ENCODE data around the gene RARG. TPM values are rescaled to one million over a fixed set of nuclear protein-coding genes. Genes with fewer than 3 reads are reported as not detected.

RARG gene
- total RNA-seq, 4 donors from 2014 or later = 2.6 to 15.4 (median 7.6) TPM; not detected in 1

- Histone ChIP-seq H3K4me1 (peaks cover 0 to 12% (median 8%) of the 10 kb centered on the region in 4 donors), H3K27ac (peak within 1 kb of the TSS; percentile 49 to 73 (median 52)), H3K4me3 (peak within 1 kb of the TSS; percentile 33 to 79 (median 58)), H3K27me3 (no peaks in the 10 kb centered on the region), H3K9me3 (no peaks in the 10 kb centered on the region), H3K36me3 (no peaks in the 10 kb centered on the region)
- DNase-seq = peak; percentile 76
- in situ Hi-C loops (cut with MboI; ENCODE audit: low pct_ligation_motif_present in 1 of 4, low pct_unique_long_range_greater_than_20kb in 1 of 4, low sequenced_read_pairs in 3 of 4) = no loop called here
- no peak for TF ChIP-seq POLR2A (IDR thresholded peaks at IDR 0.05)
- TF ChIP-seq EP300 (IDR thresholded peaks at IDR 0.05; ENCODE audit: low read depth) = no peak
- TF ChIP-seq CTCF (IDR thresholded peaks at IDR 0.05) = peak in 2 of 5 experiments; percentile 26 to 36
- peak in 1 of 3 donors; percentile 16 for TF ChIP-seq POLR2AphosphoS5 (IDR thresholded peaks at IDR 0.05)
- WGBS, 2 donors (ENCODE audit: low coverage in 1 of 2) = 0% methylated on average over 57 of the region's 58 CpGs; no CpG with 5 or more reads in 1 of the 2 donors
- intact Hi-C loops (cut with DNase I; ENCODE audit: low total_unique reads) = no loop called here
Measured at GRCh38 chr12:53267999-53268629, 36.1 kb upstream of the RARG start, which contains the start of gene ESPL1. Gene ESPL1 (plus strand): TSS chr12:53268299. CDS start chr12:53268767, 468 bp downstream.

- no peaks in the 10 kb centered on the region for H3K36me3 ChIP-seq
- TF ChIP-seq POLR2A (IDR thresholded peaks at IDR 0.05) = no peak
- TF ChIP-seq CTCF (IDR thresholded peaks at IDR 0.05) = no peak
- no peak for TF ChIP-seq EP300 (IDR thresholded peaks at IDR 0.05; ENCODE audit: low read depth)
- TF ChIP-seq POLR2AphosphoS5 (IDR thresholded peaks at IDR 0.05) = no peak
- WGBS, 2 donors (ENCODE audit: low coverage in 1 of 2) = 41 to 52% methylated on average over 9 to 18 of the region's 18 CpGs
- peaks cover 0 to 12% (median 8%) of the 10 kb centered on the region in 4 donors for H3K4me1 ChIP-seq
- H3K9me3 ChIP-seq = no peaks in the 10 kb centered on the region
- DNase-seq = no peak
- H3K4me3 ChIP-seq = peak overlapping the region; percentile 33 to 79 (median 58)
- intact Hi-C loops (cut with DNase I; ENCODE audit: low total_unique reads) (no loop called here), in situ Hi-C loops (cut with MboI; ENCODE audit: low pct_ligation_motif_present in 1 of 4, low pct_unique_long_range_greater_than_20kb in 1 of 4, low sequenced_read_pairs in 3 of 4) (no loop called here)
- peak overlapping the region; percentile 49 to 73 (median 52) for H3K27ac ChIP-seq
- no peaks in the 10 kb centered on the region for H3K27me3 ChIP-seq
Measured at GRCh38 chr12:53267306-53267998, 35.4 kb upstream of the RARG start.

GRCh38 chr12:53265783-53266182 is 33.8 kb upstream of the RARG start:
- Histone ChIP-seq H3K9me3 (no peaks in the 10 kb centered on the region), H3K27me3 (no peaks in the 10 kb centered on the region), H3K4me1 (peaks cover 0 to 12% (median 8%) of the 10 kb centered on the region in 4 donors), H3K4me3 (no peak overlapping the region), H3K27ac (no peak overlapping the region), H3K36me3 (no peaks in the 10 kb centered on the region)
- 84 to 100% methylated on average over 2 of the region's 2 CpGs for WGBS, 2 donors (ENCODE audit: low coverage in 1 of 2)
- in situ Hi-C loops (cut with MboI; ENCODE audit: low pct_ligation_motif_present in 1 of 4, low pct_unique_long_range_greater_than_20kb in 1 of 4, low sequenced_read_pairs in 3 of 4) (no loop called here), intact Hi-C loops (cut with DNase I; ENCODE audit: low total_unique reads) (no loop called here)
- TF ChIP-seq EP300 (IDR thresholded peaks at IDR 0.05; ENCODE audit: low read depth) (no peak), CTCF (IDR thresholded peaks at IDR 0.05) (no peak), POLR2AphosphoS5 (IDR thresholded peaks at IDR 0.05) (no peak), POLR2A (IDR thresholded peaks at IDR 0.05) (no peak)
- no peak for DNase-seq

- H3K27ac ChIP-seq = no peak overlapping the region
- TF ChIP-seq POLR2AphosphoS5 (IDR thresholded peaks at IDR 0.05) = no peak
- no peak for TF ChIP-seq EP300 (IDR thresholded peaks at IDR 0.05; ENCODE audit: low read depth)
- TF ChIP-seq POLR2A (IDR thresholded peaks at IDR 0.05) = no peak
- TF ChIP-seq CTCF (IDR thresholded peaks at IDR 0.05) = no peak
- H3K27me3 ChIP-seq = no peaks in the 10 kb centered on the region
- intact Hi-C loops (cut with DNase I; ENCODE audit: low total_unique reads) (no loop called here), in situ Hi-C loops (cut with MboI; ENCODE audit: low pct_ligation_motif_present in 1 of 4, low pct_unique_long_range_greater_than_20kb in 1 of 4, low sequenced_read_pairs in 3 of 4) (no loop called here)
- H3K4me3 ChIP-seq = no peak overlapping the region
- no peaks in the 10 kb centered on the region for H3K36me3 ChIP-seq
- no peaks in the 10 kb centered on the region for H3K4me1 ChIP-seq
- no peak for DNase-seq
- 91% methylated on average over 6 of the region's 6 CpGs; no CpG with 5 or more reads in 1 of the 2 donors for WGBS, 2 donors (ENCODE audit: low coverage in 1 of 2)
- H3K9me3 ChIP-seq = no peaks in the 10 kb centered on the region
Measured at GRCh38 chr12:53259891-53260290, 27.9 kb upstream of the RARG start.

Measured in transverse colon (tissue), 4 donors.